GM12878 (cell line): Measurements from ENCODE around the gene CAMK2G. TPM values are rescaled to one million over a fixed set of nuclear protein-coding genes. Genes with fewer than 3 reads are reported as not detected.

Source experiments
- ATF2 ChIP-seq: IDR thresholded peaks from 2 replicates; pipeline ENCODE4 v1.6.1; 2012; ENCODE audit warnings: low read length, inconsistent platforms
- ATF7 ChIP-seq: fragments of 450-650 bp; IDR thresholded peaks from 2 replicates; pipeline ENCODE4 v1.6.1; 2016; ENCODE audit warnings: low read depth, mild to moderate bottlenecking
- BHLHE40 ChIP-seq, 2 experiments: fragments of 450-650 bp in 1 of 2; IDR thresholded peaks; 2 replicates each; pipeline ENCODE4 v1.6.1; 2011 to 2017; ENCODE audit warnings: low read depth in 2 of 2, borderline replicate concordance in 1 of 2, improper control_type of control experiment in 1 of 2, low read length in 1 of 2, mild to moderate bottlenecking in 1 of 2
- CBX5 ChIP-seq: sonication (generic); IDR thresholded peaks from 2 replicates; pipeline ENCODE4 v1.6.1; 2016; ENCODE audit warnings: low read depth, moderate library complexity, mild to moderate bottlenecking, inconsistent platforms
- EGR1 ChIP-seq, 2 experiments: IDR thresholded peaks; 1 replicate in 1 of 2; 2 replicates in 1 of 2; pipeline ENCODE4 v1.6.1; 2011 to 2012; ENCODE audit warnings: low read depth in 2 of 2, low read length in 2 of 2, borderline replicate concordance in 1 of 2, mild to moderate bottlenecking in 1 of 2, moderate library complexity in 1 of 2
- ESRRA ChIP-seq: IDR thresholded peaks from 2 replicates; pipeline ENCODE4 v1.6.1; 2012; ENCODE audit warnings: mild to moderate bottlenecking, low read length, improper control_type of control experiment
- FOXK2 ChIP-seq: fragments of 450-650 bp; IDR thresholded peaks from 2 replicates; pipeline ENCODE4 v1.6.1; 2017; ENCODE audit warnings: mild to moderate bottlenecking, moderate library complexity
- IKZF2 ChIP-seq, 2 experiments: fragments of 450-650 bp; IDR thresholded peaks; 2 replicates each; pipeline ENCODE4 v1.6.1; 2017; ENCODE audit warnings: mild to moderate bottlenecking in 2 of 2, moderate library complexity in 2 of 2
- JUNB ChIP-seq: IDR thresholded peaks from 2 replicates; pipeline ENCODE4 v1.6.1; 2016; ENCODE audit warnings: antibody characterized with exemption, mild to moderate bottlenecking
- JUND ChIP-seq: IDR thresholded peaks from 2 replicates; pipeline ENCODE4 v1.6.1; 2012; ENCODE audit warnings: low read depth, mild to moderate bottlenecking, low read length, improper control_type of control experiment, moderate library complexity
- LARP7 ChIP-seq: fragments of 450-650 bp; IDR thresholded peaks from 2 replicates; pipeline ENCODE4 v1.6.1; 2017; ENCODE audit warnings: mild to moderate bottlenecking
- MTA3 ChIP-seq: IDR thresholded peaks from 2 replicates; pipeline ENCODE4 v1.6.1; 2012; ENCODE audit warnings: low read length, inconsistent platforms, borderline replicate concordance
- RB1 ChIP-seq: fragments of 450-650 bp; formaldehyde crosslinking; IDR thresholded peaks from 2 replicates; pipeline ENCODE4 v1.6.1; 2017; ENCODE audit warnings: mild to moderate bottlenecking, borderline replicate concordance
- RELB ChIP-seq: fragments of 450-650 bp; IDR thresholded peaks from 2 replicates; pipeline ENCODE4 v1.6.1; 2017; ENCODE audit warnings: low read depth, mild to moderate bottlenecking, moderate library complexity
- SMC3 ChIP-seq: IDR thresholded peaks from 2 replicates; pipeline ENCODE4 v1.6.1; 2011; ENCODE audit warnings: low read length, improper control_type of control experiment, borderline replicate concordance
- SRF ChIP-seq, 2 experiments: IDR thresholded peaks; 2 replicates each; pipeline ENCODE4 v1.6.1; 2011; ENCODE audit warnings: low read depth in 2 of 2, low read length in 2 of 2, mild to moderate bottlenecking in 1 of 2, moderate library complexity in 1 of 2
- polyA plus RNA-seq, 11 experiments: library from polyadenylated mRNA; depleted of rRNA in 4 of 11; unstranded in 6 of 11; stranded (reverse) in 5 of 11; fragments of >200 nt; fragmentation: Nextera tagmentation in 4 of 11; fragmentation: Illumina TruSeq in 1 of 11; extraction: Ambion mirVana in 4 of 11; extraction: Trizol in 1 of 11; gene quantifications; 1 replicate in 1 of 11; 2 replicates in 10 of 11; pipeline versions ENCODE4 v1.2.1 to v1.2.3, GENCODE V29; 2011 to 2016; ENCODE audit warnings: inconsistent platforms in 2 of 11, missing spikeins in 2 of 11, low read depth in 1 of 11
- total RNA-seq, 4 experiments: library from RNA; depleted of rRNA in 3 of 4; stranded (reverse); fragments of >200 nt in 3 of 4; fragmentation: Illumina TruSeq in 1 of 4; extraction: Trizol in 1 of 4; gene quantifications; 2 replicates each; pipeline versions ENCODE4 v1.2.1 to v1.2.3, GENCODE V29; 2013 to 2021
- TF ChIP-seq, protein P1 (sequence below): IDR thresholded peaks from 2 replicates; pipeline ENCODE4 v1.6.1; 2012; ENCODE audit warnings: low read depth, low read length, improper control_type of control experiment
- TF ChIP-seq, protein P2 (sequence below): IDR thresholded peaks from 2 replicates; pipeline ENCODE4 v1.6.1; 2011; ENCODE audit warnings: low read depth, low read length, improper control_type of control experiment, borderline replicate concordance
- TF ChIP-seq, protein P3 (sequence below): IDR thresholded peaks from 2 replicates; pipeline ENCODE4 v1.6.1; 2012; ENCODE audit warnings: mild to moderate bottlenecking, low read depth, low read length

The CAMK2G gene
- total and polyA plus RNA-seq, 10 of the 15 experiments (the other 5 are each of a cell fraction or from before 2014, with no cell fraction given) = 5.5 to 24.3 (median 16.9) TPM

- TF ChIP-seq IKZF2 (IDR thresholded peaks at IDR 0.05) (peak; percentile 99), ATF2 (no peak; the same call in 1 of the 2 replicates), MTA3 (no peak), BHLHE40 (IDR thresholded peaks at IDR 0.05; ENCODE audit: borderline replicate concordance in 1 of 2, low read depth in 2 of 2, low read length in 1 of 2) (peak; percentile 91 to 96), FOXK2 (peak; percentile 75), EGR1 (IDR thresholded peaks at IDR 0.05; ENCODE audit: borderline replicate concordance in 1 of 2, low read depth in 2 of 2, low read length in 2 of 2) (no peak), JUND (0 out of 2 replicates have a peak, but pooled peaks have one; percentile 44), CBX5 (no peak), ESRRA (no peak; the same call in 1 of the 2 replicates), JUNB (no peak), SMC3 (peak; percentile 100), RB1 (peak; percentile 53; the same call in 1 of the 2 replicates), SRF (IDR thresholded peaks at IDR 0.05; ENCODE audit: low read depth in 2 of 2, low read length in 2 of 2) (no peak), LARP7 (0 out of 2 replicates have a peak, but pooled peaks have one; percentile 40), ATF7 (peak; percentile 97), RELB (peak; percentile 96)
- TF ChIP-seq, protein P1, sequence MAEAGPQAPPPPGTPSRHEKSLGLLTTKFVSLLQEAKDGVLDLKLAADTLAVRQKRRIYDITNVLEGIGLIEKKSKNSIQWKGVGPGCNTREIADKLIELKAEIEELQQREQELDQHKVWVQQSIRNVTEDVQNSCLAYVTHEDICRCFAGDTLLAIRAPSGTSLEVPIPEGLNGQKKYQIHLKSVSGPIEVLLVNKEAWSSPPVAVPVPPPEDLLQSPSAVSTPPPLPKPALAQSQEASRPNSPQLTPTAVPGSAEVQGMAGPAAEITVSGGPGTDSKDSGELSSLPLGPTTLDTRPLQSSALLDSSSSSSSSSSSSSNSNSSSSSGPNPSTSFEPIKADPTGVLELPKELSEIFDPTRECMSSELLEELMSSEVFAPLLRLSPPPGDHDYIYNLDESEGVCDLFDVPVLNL = no peak
- TF ChIP-seq, protein P2, sequence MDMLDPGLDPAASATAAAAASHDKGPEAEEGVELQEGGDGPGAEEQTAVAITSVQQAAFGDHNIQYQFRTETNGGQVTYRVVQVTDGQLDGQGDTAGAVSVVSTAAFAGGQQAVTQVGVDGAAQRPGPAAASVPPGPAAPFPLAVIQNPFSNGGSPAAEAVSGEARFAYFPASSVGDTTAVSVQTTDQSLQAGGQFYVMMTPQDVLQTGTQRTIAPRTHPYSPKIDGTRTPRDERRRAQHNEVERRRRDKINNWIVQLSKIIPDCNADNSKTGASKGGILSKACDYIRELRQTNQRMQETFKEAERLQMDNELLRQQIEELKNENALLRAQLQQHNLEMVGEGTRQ = peak; percentile 44; the same call in 1 of the 2 replicates
- TF ChIP-seq, protein P3, sequence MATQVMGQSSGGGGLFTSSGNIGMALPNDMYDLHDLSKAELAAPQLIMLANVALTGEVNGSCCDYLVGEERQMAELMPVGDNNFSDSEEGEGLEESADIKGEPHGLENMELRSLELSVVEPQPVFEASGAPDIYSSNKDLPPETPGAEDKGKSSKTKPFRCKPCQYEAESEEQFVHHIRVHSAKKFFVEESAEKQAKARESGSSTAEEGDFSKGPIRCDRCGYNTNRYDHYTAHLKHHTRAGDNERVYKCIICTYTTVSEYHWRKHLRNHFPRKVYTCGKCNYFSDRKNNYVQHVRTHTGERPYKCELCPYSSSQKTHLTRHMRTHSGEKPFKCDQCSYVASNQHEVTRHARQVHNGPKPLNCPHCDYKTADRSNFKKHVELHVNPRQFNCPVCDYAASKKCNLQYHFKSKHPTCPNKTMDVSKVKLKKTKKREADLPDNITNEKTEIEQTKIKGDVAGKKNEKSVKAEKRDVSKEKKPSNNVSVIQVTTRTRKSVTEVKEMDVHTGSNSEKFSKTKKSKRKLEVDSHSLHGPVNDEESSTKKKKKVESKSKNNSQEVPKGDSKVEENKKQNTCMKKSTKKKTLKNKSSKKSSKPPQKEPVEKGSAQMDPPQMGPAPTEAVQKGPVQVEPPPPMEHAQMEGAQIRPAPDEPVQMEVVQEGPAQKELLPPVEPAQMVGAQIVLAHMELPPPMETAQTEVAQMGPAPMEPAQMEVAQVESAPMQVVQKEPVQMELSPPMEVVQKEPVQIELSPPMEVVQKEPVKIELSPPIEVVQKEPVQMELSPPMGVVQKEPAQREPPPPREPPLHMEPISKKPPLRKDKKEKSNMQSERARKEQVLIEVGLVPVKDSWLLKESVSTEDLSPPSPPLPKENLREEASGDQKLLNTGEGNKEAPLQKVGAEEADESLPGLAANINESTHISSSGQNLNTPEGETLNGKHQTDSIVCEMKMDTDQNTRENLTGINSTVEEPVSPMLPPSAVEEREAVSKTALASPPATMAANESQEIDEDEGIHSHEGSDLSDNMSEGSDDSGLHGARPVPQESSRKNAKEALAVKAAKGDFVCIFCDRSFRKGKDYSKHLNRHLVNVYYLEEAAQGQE = no peak
Observed at GRCh38 chr10:73848821-73849489, 25.4 kb downstream of the CAMK2G start (continued).
